ENCODE measurements around the gene MEF2A. TPM values are rescaled to one million over a fixed set of nuclear protein-coding genes. Genes with fewer than 3 reads are reported as not detected.

MEF2A gene
- total RNA-seq, 3 donors from 2014 or later, result 33.5 to 61.7 (median 34.7) TPM

DNA sequence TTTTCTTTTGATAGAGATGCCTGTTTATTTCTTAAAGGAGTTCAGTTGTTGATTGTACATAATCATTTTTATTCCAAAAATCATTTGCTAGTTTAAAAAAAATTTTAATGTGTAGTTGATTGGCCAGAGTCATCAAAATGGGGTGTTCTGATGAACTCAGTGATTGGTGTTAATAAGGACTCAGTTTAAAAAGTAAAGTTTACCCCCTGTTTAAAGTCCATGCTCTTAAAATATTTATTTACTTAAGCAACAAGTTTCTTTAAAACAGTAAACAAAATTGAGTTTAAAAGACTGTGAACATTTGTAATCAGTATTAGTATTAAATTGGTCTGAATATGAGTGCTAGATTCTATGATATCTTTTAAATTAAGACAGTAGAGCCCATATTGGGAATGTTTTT is 56.0 kb downstream of the MEF2A start:
- Histone ChIP-seq H3K4me1 (ENCODE audit: low read depth) (no peaks in the 10 kb centered on the region), H3K4me3 (no peak overlapping the region), H3K36me3 (ENCODE audit: low read depth) (no peaks in the 10 kb centered on the region), H3K9me3 (no peaks in the 10 kb centered on the region)
- ATAC-seq, result no peak
- DNase-seq, result no peak
- intact Hi-C loops (cut with DNase I, micrococcal nuclease), result no loop called here
- no peak for TF ChIP-seq CTCF (IDR thresholded peaks at IDR 0.05)

DNA sequence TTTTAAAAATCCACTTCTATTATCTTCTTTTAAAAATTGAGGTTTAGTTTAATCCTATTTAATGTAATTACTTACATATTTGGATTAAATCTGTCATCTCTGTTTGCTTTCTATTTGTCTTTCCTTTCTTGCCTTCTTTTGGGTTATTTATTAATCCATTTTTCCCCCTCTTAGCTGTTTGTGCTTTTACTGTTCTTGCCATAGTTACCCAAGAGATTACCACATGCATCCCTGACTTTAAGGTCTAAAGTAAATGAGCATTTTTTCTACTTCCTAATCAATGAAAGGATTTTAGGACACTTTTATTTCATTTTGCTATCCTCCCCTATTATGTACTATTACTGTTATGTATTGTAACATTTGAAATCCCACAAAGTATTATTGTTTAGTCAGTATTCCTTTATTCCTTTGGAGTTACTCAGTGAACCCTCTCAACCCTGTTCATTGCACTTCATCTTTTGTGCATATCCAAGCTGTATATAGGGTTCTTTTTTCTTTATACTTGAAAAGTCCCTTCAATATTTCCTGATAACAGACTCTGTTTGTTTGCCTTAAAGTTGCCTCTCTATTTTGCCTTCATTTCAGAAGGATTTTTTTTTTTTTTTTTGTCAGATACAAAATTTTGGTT is 62.7 kb downstream of the MEF2A start:
- no peaks in the 10 kb centered on the region for H3K36me3 ChIP-seq (ENCODE audit: low read depth)
- H3K4me3 ChIP-seq, result no peak overlapping the region
- no peak for TF ChIP-seq CTCF (IDR thresholded peaks at IDR 0.05)
- DNase-seq, result no peak
- no peaks in the 10 kb centered on the region for H3K9me3 ChIP-seq
- intact Hi-C loops (cut with DNase I, micrococcal nuclease), result no loop called here
- H3K4me1 ChIP-seq (ENCODE audit: low read depth), result no peaks in the 10 kb centered on the region
- no peak for ATAC-seq

DNA sequence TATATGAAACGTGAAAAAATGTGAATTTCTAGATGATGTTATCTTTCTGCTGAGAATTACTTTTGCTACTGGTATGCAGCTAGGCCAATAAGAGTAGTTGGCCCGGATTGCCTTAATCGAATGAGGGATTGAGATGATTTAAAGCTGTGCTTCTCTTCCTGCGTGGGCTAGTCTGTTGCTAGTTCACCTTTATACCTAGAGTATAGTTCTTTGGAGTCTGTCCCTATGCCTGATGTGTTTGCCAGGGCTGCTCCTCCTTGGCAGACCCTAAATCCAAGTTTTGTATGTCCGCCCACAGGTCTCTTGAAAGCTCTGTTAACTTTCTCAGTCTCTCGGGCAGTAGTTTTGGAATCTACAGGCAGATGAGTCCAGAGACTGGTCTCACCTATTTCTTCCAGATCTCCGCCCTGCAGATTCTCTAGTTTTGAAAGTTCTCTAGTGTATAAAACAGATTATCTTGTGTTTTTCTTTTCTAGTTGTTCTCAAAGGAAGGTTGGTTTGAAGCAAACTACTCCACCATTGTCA is 64.9 kb downstream of the MEF2A start:
- H3K9me3 ChIP-seq, result no peaks in the 10 kb centered on the region
- intact Hi-C loops (cut with DNase I, micrococcal nuclease), result no loop called here
- H3K4me1 ChIP-seq (ENCODE audit: low read depth), result no peaks in the 10 kb centered on the region
- DNase-seq (no peak), ATAC-seq (no peak)
- no peaks in the 10 kb centered on the region for H3K36me3 ChIP-seq (ENCODE audit: low read depth)
- no peak overlapping the region for H3K4me3 ChIP-seq
- no peak for TF ChIP-seq CTCF (IDR thresholded peaks at IDR 0.05)

- Histone ChIP-seq H3K36me3 (ENCODE audit: low read depth) (no peaks in the 10 kb centered on the region), H3K4me1 (ENCODE audit: low read depth) (no peaks in the 10 kb centered on the region), H3K4me3 (no peak overlapping the region), H3K9me3 (no peaks in the 10 kb centered on the region)
- DNase-seq, result no peak
- ATAC-seq, result peak; percentile 77
- intact Hi-C loops (cut with DNase I, micrococcal nuclease), result no loop called here
- no peak for TF ChIP-seq CTCF (IDR thresholded peaks at IDR 0.05)
Observed at GRCh38 chr15:99631255-99631654, 65.5 kb downstream of the MEF2A start.

DNA sequence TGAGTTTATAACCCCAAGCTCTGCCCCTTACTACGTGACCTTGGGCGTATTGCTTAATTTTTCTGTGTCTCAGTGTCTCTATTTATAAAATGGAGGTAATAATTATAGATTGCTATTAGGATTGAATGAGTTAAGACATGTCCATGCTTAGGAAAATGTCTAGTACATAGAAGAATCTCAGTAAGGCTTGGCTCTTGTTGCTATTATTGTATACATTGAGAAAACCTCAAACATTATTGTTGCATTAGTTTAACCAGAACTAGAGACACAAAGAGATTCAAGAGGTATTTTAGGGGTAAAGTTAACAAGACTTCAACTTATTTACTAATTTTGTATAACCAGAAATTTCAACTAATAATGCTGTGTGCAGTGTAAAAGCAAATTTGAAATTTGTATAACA is 66.7 kb downstream of the MEF2A start:
- no peak for TF ChIP-seq CTCF (IDR thresholded peaks at IDR 0.05)
- Histone ChIP-seq H3K4me3 (no peak overlapping the region), H3K9me3 (no peaks in the 10 kb centered on the region), H3K4me1 (ENCODE audit: low read depth) (no peaks in the 10 kb centered on the region), H3K36me3 (ENCODE audit: low read depth) (no peaks in the 10 kb centered on the region)
- no peak for ATAC-seq
- no peak for DNase-seq
- intact Hi-C loops (cut with DNase I, micrococcal nuclease), result no loop called here

DNA sequence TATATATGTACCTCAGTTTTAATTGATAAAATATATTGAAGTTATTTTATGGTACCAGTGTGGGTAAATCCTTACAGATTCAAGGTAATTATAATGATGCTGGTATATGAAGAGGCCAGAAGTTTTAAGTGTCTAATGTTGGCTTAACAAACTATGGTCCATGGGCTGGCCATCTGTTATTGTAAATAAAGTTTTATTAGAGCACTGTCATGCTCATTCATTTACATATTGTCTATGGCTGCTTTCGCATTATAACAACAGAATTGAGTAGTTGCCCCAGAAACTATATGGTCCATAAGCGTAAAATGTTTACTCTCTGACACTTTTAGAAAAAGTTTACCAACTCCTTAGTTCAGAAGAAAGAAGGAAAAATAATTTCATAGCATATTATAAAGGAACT is 67.9 kb downstream of the MEF2A start:
- TF ChIP-seq CTCF (IDR thresholded peaks at IDR 0.05), result no peak
- intact Hi-C loops (cut with DNase I, micrococcal nuclease), result no loop called here
- no peaks in the 10 kb centered on the region for H3K36me3 ChIP-seq (ENCODE audit: low read depth)
- DNase-seq (no peak), ATAC-seq (no peak)
- no peaks in the 10 kb centered on the region for H3K4me1 ChIP-seq (ENCODE audit: low read depth)
- no peaks in the 10 kb centered on the region for H3K9me3 ChIP-seq
- no peak overlapping the region for H3K4me3 ChIP-seq

Data from mucosa of descending colon (tissue), 3 donors.